Body of pancreas (tissue), 4 donors: ENCODE data around the gene MC1R. TPM values are rescaled to one million over a fixed set of nuclear protein-coding genes. Genes with fewer than 3 reads are reported as not detected.
A peak's percentile ranks its signal among the peaks of the same experiment; 100 is the strongest.

ENCODE experiments used
- ATAC-seq: fragments of 150-250 bp; one replicate; pipeline ENCODE4 v1.9.1; 2016
- DNase-seq, 4 donors: peaks; one replicate each; pipeline ENCODE4 v3.0.0-alpha.2; 2019
- H3K27ac ChIP-seq, 4 donors: fragments of 200-600 bp; sonication (generic); 1 replicate in 3 of 4; 2 replicates in 1 of 4; pipeline versions ENCODE4 v1.5.1 to v1.6.1; 2016 to 2019; ENCODE audit warnings: mild to moderate bottlenecking in 1 of 4, mixed read lengths in 1 of 4, moderate library complexity in 1 of 4
- H3K27me3 ChIP-seq, 2 donors: fragments of 200-600 bp; sonication (generic); one replicate each; pipeline ENCODE4 v1.6.0; 2016; ENCODE audit warnings: mild to moderate bottlenecking in 1 of 2
- H3K36me3 ChIP-seq, 2 donors: fragments of 200-600 bp; sonication (generic); replicated peaks in 1 of 2; 2 replicates each; pipeline ENCODE4 v1.5.1; 2016; ENCODE audit warnings: low read depth in 2 of 2; ENCODE audit not compliant: insufficient read depth in 1 of 2
- H3K4me1 ChIP-seq: fragments of 200-600 bp; sonication (generic); one replicate; pipeline ENCODE4 v1.6.0; 2016
- H3K4me3 ChIP-seq, 2 donors: fragments of 200-600 bp; sonication (generic); 1 replicate in 1 of 2; 2 replicates in 1 of 2; pipeline ENCODE4 v1.5.1; 2016 to 2019
- H3K9me3 ChIP-seq, 3 donors: fragments of 200-600 bp; sonication (generic); 1 replicate in 2 of 3; 2 replicates in 1 of 3; pipeline ENCODE4 v1.5.1; 2016
- CTCF ChIP-seq, 7 experiments: fragments of 450-650 bp in 4 of 7; fragments of 200-600 bp in 3 of 7; sonication (generic) in 3 of 7; IDR thresholded peaks; one replicate each; pipeline ENCODE4 v1.5.1; 2016 to 2019; ENCODE audit warnings: antibody characterized with exemption in 7 of 7
- POLR2A ChIP-seq, 3 donors: fragments of 450-650 bp; IDR thresholded peaks; one replicate each; pipeline ENCODE4 v1.6.1; 2016; ENCODE audit warnings: antibody characterized with exemption in 3 of 3, mild to moderate bottlenecking in 2 of 3
- WGBS, 2 donors: methylation state at CpG; one replicate each; pipeline ENCODE4 v1.1.5; 2017; 5-methylcytosine and 5-hydroxymethylcytosine counted together
- intact Hi-C: fragments of 100-400 bp; cut with DNase I; formaldehyde crosslinking; loops from one replicate; pipeline ENCODE4 v1.15.1; 2023
- total RNA-seq, 2 donors: library from RNA; depleted of rRNA; stranded (reverse); fragments of >200 nt; gene quantifications; one replicate each; pipeline ENCODE4 v1.1.0, GENCODE V29; 2016

The MC1R gene
- total RNA-seq = 1 to 10 TPM; 3.6 TPM

GRCh38 chr16:89918453-89919347 lies at the start of gene MC1R:
MC1R (plus strand) TSS chr16:89918862; CDS start chr16:89919259, 397 bp downstream.
- whole genome bisulfite sequencing, 2 donors = 4 to 17% methylated on average over 2 to 23 of the region's 23 CpGs
- Histone ChIP-seq H3K9me3 (no peaks in the 10 kb centered on the region), H3K4me3 (no peak within 1 kb of the TSS), H3K4me1 (peaks cover 38% of the 10 kb centered on the region), H3K36me3 (no peaks in the 10 kb centered on the region), H3K27ac (no peak within 1 kb of the TSS), H3K27me3 (peaks cover 0 to 4% of the 10 kb centered on the region in 2 donors)
- DNase-seq (no peak), ATAC-seq (no peak)
- TF ChIP-seq CTCF (IDR thresholded peaks at IDR 0.05) = peak in 2 of 7 experiments; percentile 6 to 8
- TF ChIP-seq POLR2A (IDR thresholded peaks at IDR 0.05) = no peak
- intact Hi-C loops = no loop called here

GRCh38 chr16:89869911-89870310 lies 48.8 kb upstream of the MC1R start:
- DNase-seq (no peak), ATAC-seq (no peak)
- TF ChIP-seq POLR2A (IDR thresholded peaks at IDR 0.05) = no peak
- TF ChIP-seq CTCF (IDR thresholded peaks at IDR 0.05) = no peak
- H3K4me1 ChIP-seq = peaks cover 16% of the 10 kb centered on the region
- H3K4me3 ChIP-seq = no peak overlapping the region
- H3K9me3 ChIP-seq = peaks cover 0 to 9% (median 0%) of the 10 kb centered on the region in 3 donors
- no peaks in the 10 kb centered on the region for H3K27me3 ChIP-seq
- intact Hi-C loops = no loop called here
- H3K36me3 ChIP-seq = no peaks in the 10 kb centered on the region
- H3K27ac ChIP-seq = no peak overlapping the region
- 91 to 95% methylated on average over 11 to 12 of the region's 12 CpGs for WGBS, 2 donors

- Histone ChIP-seq H3K27me3 (no peaks in the 10 kb centered on the region), H3K27ac (no peak overlapping the region), H3K36me3 (no peaks in the 10 kb centered on the region), H3K4me3 (no peak overlapping the region), H3K9me3 (peaks cover 0 to 9% (median 0%) of the 10 kb centered on the region in 3 donors), H3K4me1 (peaks cover 16% of the 10 kb centered on the region)
- intact Hi-C loops = no loop called here
- no peak for DNase-seq
- 93 to 97% methylated on average over 6 of the region's 6 CpGs for WGBS, 2 donors
- ATAC-seq = no peak
- no peak for TF ChIP-seq POLR2A (IDR thresholded peaks at IDR 0.05)
- no peak for TF ChIP-seq CTCF (IDR thresholded peaks at IDR 0.05)
Observed at GRCh38 chr16:89870440-89870839, 48.2 kb upstream of the MC1R start.

GRCh38 chr16:89871895-89872294 lies 46.8 kb upstream of the MC1R start:
- intact Hi-C loops = no loop called here
- 89 to 96% methylated on average over 7 to 9 of the region's 9 CpGs for WGBS, 2 donors
- no peak overlapping the region for H3K27ac ChIP-seq

More at GRCh38 chr16:89871895-89872294, 46.8 kb upstream of the MC1R start:
- ATAC-seq (no peak), DNase-seq (no peak)
- Histone ChIP-seq H3K36me3 (no peaks in the 10 kb centered on the region), H3K4me3 (no peak overlapping the region), H3K9me3 (peaks cover 0 to 9% (median 0%) of the 10 kb centered on the region in 3 donors), H3K4me1 (peaks cover 16% of the 10 kb centered on the region), H3K27me3 (no peaks in the 10 kb centered on the region)
- no peak for TF ChIP-seq CTCF (IDR thresholded peaks at IDR 0.05)
- no peak for TF ChIP-seq POLR2A (IDR thresholded peaks at IDR 0.05)
